ENCODE results near the gene ACRBP.

- TF ChIP-seq CTCF (IDR thresholded peaks at IDR 0.05; ENCODE audit: insufficient read depth, low read depth, low read length) (no peak), EZH2 (IDR thresholded peaks at IDR 0.05; ENCODE audit: insufficient read depth, low read length) (no peak)
Observed at GRCh38 chr12:6643569-6644256, 3.5 kb downstream of the ACRBP start.
